Mesendoderm (in vitro differentiated cells): ENCODE results near the gene MCL1. TPM values are rescaled to one million over a fixed set of nuclear protein-coding genes. Genes with fewer than 3 reads are reported as not detected.

Experiments
- DNase-seq: peaks from one replicate; pipeline ENCODE4 v3.0.0; 2013
- H2AK5ac ChIP-seq: 2 replicates; pipeline ENCODE4 v1.6.1; 2013; ENCODE audit warnings: low read length, inconsistent platforms
- H2BK120ac ChIP-seq: 2 replicates; pipeline ENCODE4 v1.6.1; 2013; ENCODE audit warnings: low read depth, mild to moderate bottlenecking, low read length, moderate library complexity, mixed read lengths
- H2BK15ac ChIP-seq: replicated peaks from 2 replicates; pipeline ENCODE4 v1.6.1; 2013; ENCODE audit warnings: low read depth, mild to moderate bottlenecking, moderate library complexity
- H2BK5ac ChIP-seq: 2 replicates; pipeline ENCODE4 v1.6.1; 2013; ENCODE audit warnings: low read length, inconsistent platforms
- H3K18ac ChIP-seq: 2 replicates; pipeline ENCODE4 v1.6.1; 2013; ENCODE audit warnings: mild to moderate bottlenecking, low read length, mixed read lengths
- H3K23ac ChIP-seq: one replicate; pipeline ENCODE4 v1.6.1; 2013; ENCODE audit warnings: low read length
- H3K27ac ChIP-seq: 2 replicates; pipeline ENCODE4 v1.5.1; 2013; ENCODE audit warnings: low read depth, mild to moderate bottlenecking, inconsistent platforms, low read length, moderate library complexity
- H3K27me3 ChIP-seq: 2 replicates; pipeline ENCODE4 v1.6.1; 2013; ENCODE audit warnings: low read length, control low read depth, mild to moderate bottlenecking, inconsistent platforms; ENCODE audit not compliant: insufficient read depth, poor library complexity
- H3K36me3 ChIP-seq: 2 replicates; pipeline ENCODE4 v1.6.1; 2013; ENCODE audit warnings: low read length, inconsistent platforms; ENCODE audit not compliant: control insufficient read depth, insufficient read depth
- H3K4ac ChIP-seq: one replicate; pipeline ENCODE4 v1.6.1; 2013; ENCODE audit warnings: low read depth, mild to moderate bottlenecking, low read length, moderate library complexity
- H3K4me1 ChIP-seq: 2 replicates; pipeline ENCODE4 v1.6.1; 2013; ENCODE audit warnings: low read depth, low read length, inconsistent platforms; ENCODE audit not compliant: control insufficient read depth
- H3K4me2 ChIP-seq: 2 replicates; pipeline ENCODE4 v1.6.1; 2013; ENCODE audit warnings: low read length
- H3K4me3 ChIP-seq: 2 replicates; pipeline ENCODE4 v1.5.1; 2013; ENCODE audit warnings: mild to moderate bottlenecking, low read length
- H3K56ac ChIP-seq: one replicate; pipeline ENCODE4 v1.6.1; 2013; ENCODE audit warnings: low read length
- H3K79me1 ChIP-seq: 2 replicates; pipeline ENCODE4 v1.6.1; 2013; ENCODE audit warnings: low read length, inconsistent platforms
- H3K79me2 ChIP-seq: 2 replicates; pipeline ENCODE4 v1.6.1; 2013; ENCODE audit warnings: mild to moderate bottlenecking, low read length; ENCODE audit not compliant: control insufficient read depth, insufficient read depth
- H3K9ac ChIP-seq: 2 replicates; pipeline ENCODE4 v1.6.1; 2013; ENCODE audit warnings: low read length, inconsistent platforms
- H4K5ac ChIP-seq: one replicate; pipeline ENCODE4 v1.6.1; 2013; ENCODE audit warnings: low read length
- H4K8ac ChIP-seq: one replicate; pipeline ENCODE4 v1.6.1; 2013; ENCODE audit warnings: low read depth, mild to moderate bottlenecking, control low read depth, low read length, moderate library complexity
- WGBS: extraction: QIAGEN DNeasy Blood & Tissue Kit; methylation state at CpG from one replicate; pipeline ENCODE4 v1.1.7; 2013; ENCODE audit warnings: low lambda C conversion rate, missing lambda C conversion rate; ENCODE audit not compliant: insufficient coverage; ENCODE audit errors: extremely low coverage; 5-methylcytosine and 5-hydroxymethylcytosine counted together
- small RNA-seq: library from polyadenylated mRNA; stranded (forward); fragments of <200 nt; extraction: miRNeasy Mini kit (QIAGEN cat#:217004); gene quantifications from one replicate; pipeline ENCODE3, GENCODE V24; 2013; ENCODE audit not compliant: insufficient read depth

Gene MCL1

GRCh38 chr1:150529017-150529416 is 50.4 kb downstream of the MCL1 start:
- no peak overlapping the region for H4K5ac ChIP-seq
- DNase-seq = no peak
- WGBS = no CpG with 5 or more reads among the region's 4 CpGs

DNA sequence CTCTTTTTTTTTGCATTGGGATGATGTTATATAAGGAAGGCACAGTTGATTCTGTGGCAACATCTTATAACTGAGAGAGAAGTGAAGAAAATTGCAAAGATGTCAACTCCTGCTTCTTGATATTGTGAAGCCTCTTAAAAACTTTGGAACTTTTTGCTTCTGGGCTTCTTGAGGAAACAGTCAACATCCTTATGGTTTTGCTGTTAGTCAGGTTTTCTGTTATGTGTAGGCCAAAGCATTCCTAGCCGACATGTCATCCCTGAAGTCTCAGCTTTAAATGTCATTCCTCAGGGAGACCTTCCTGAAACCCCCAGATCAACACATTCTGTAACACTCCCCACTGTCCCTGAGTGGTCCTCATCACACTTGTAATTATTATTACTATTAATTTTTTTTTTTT is 51.2 kb downstream of the MCL1 start:
- no peak overlapping the region for H2BK120ac ChIP-seq
- H3K4me2 ChIP-seq = no peak overlapping the region
- no peaks in the 10 kb centered on the region for H3K4me1 ChIP-seq
- H3K9ac ChIP-seq = no peak overlapping the region
- no peaks in the 10 kb centered on the region for H3K79me1 ChIP-seq
- no peak overlapping the region for H3K27ac ChIP-seq
- H3K36me3 ChIP-seq = no peaks in the 10 kb centered on the region
- no peak for DNase-seq
- H2AK5ac ChIP-seq = no peak overlapping the region
- H2BK5ac ChIP-seq = no peak overlapping the region
- H2BK15ac ChIP-seq = no peak overlapping the region
- H3K23ac ChIP-seq = no peak overlapping the region
- H4K8ac ChIP-seq = no peak overlapping the region
- no peak overlapping the region for H4K5ac ChIP-seq
- no CpG with 5 or more reads among the region's 1 CpG for WGBS
- no peak overlapping the region for H3K4ac ChIP-seq
- no peaks in the 10 kb centered on the region for H3K79me2 ChIP-seq
- H3K27me3 ChIP-seq = no peaks in the 10 kb centered on the region
- no peak overlapping the region for H3K18ac ChIP-seq
- no peak overlapping the region for H3K4me3 ChIP-seq
- H3K56ac ChIP-seq = no peak overlapping the region

More at GRCh38 chr1:150529017-150529416, 50.4 kb downstream of the MCL1 start:
- Histone ChIP-seq H3K9ac (no peak overlapping the region), H3K18ac (no peak overlapping the region), H3K27me3 (no peaks in the 10 kb centered on the region), H3K79me1 (no peaks in the 10 kb centered on the region), H3K4me3 (no peak overlapping the region), H3K36me3 (no peaks in the 10 kb centered on the region), H3K23ac (no peak overlapping the region), H2BK5ac (no peak overlapping the region), H3K27ac (no peak overlapping the region), H3K56ac (no peak overlapping the region), H4K8ac (no peak overlapping the region), H3K4ac (no peak overlapping the region), H3K79me2 (no peaks in the 10 kb centered on the region), H3K4me2 (no peak overlapping the region), H2BK120ac (no peak overlapping the region), H2BK15ac (no peak overlapping the region), H3K4me1 (no peaks in the 10 kb centered on the region), H2AK5ac (no peak overlapping the region)

DNA sequence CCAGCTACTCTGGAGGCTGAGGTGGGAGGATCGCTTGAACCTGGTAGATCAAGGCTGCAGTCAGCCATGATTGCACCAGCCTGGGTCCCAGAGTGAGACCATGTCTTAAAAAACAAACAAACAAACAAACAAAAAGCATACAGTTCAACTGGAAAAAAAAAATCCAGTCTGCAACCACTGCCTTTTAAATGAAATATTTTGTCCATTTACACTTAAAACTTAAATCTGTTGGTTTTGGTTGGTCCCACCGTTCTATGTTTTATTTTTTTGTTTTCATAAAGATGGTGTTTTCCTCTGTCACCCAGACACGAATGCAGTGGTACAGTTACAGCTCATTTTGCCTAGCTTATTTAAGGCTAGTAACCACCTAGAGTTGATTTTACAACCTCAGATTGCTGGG is 54.1 kb downstream of the MCL1 start:
- no peak overlapping the region for H2BK15ac ChIP-seq
- H2BK5ac ChIP-seq = no peak overlapping the region
- no peak overlapping the region for H3K18ac ChIP-seq
- H3K4me3 ChIP-seq = no peak overlapping the region
- no peaks in the 10 kb centered on the region for H3K4me1 ChIP-seq
- H3K27me3 ChIP-seq = no peaks in the 10 kb centered on the region
- H3K79me1 ChIP-seq = no peaks in the 10 kb centered on the region
- no peaks in the 10 kb centered on the region for H3K79me2 ChIP-seq
- no peak overlapping the region for H3K23ac ChIP-seq
- H2AK5ac ChIP-seq = no peak overlapping the region
- DNase-seq = no peak
- no peak overlapping the region for H4K8ac ChIP-seq
- no peak overlapping the region for H3K27ac ChIP-seq
- WGBS = no CpG with 5 or more reads among the region's 3 CpGs
- H3K36me3 ChIP-seq = no peaks in the 10 kb centered on the region
- no peak overlapping the region for H3K4ac ChIP-seq
- no peak overlapping the region for H3K56ac ChIP-seq
- H2BK120ac ChIP-seq = no peak overlapping the region
- no peak overlapping the region for H3K9ac ChIP-seq
- no peak overlapping the region for H4K5ac ChIP-seq
- H3K4me2 ChIP-seq = no peak overlapping the region

Small RNA genes lying within 50 kb of the gene (small RNA-seq; reads per million reads assigned to genes)
- gene MIR4257 (not detected), gene RF00015 (not detected), gene RF00561 (not detected), gene RN7SL473P (not detected), gene RN7SL600P (not detected)
